ENCODE data around the gene LENG8. TPM values are rescaled to one million over a fixed set of nuclear protein-coding genes. Genes with fewer than 3 reads are reported as not detected.
A peak's percentile ranks its signal among the peaks of the same experiment; 100 is the strongest.

Gene LENG8
- 108 TPM in 2 replicates for total RNA-seq (2021; fragmentation: NEBNext Ultra II Directional; extraction: Animal tissue kit (Norgen Biotek cat#: 25700))
- polyA plus RNA-seq (2011; rRNA removed) = 62.2 and 113 TPM in 2 replicates
- polyA plus RNA-seq (2011; cell fraction: cytosol; rRNA removed) = 82.3 TPM
- polyA plus RNA-seq (2011; cell fraction: nucleus; rRNA removed) = 580 TPM
- 100 to 168 TPM (median 138 TPM) in 4 replicates for polyA plus RNA-seq (2012, experiment 1 of 2)
- polyA plus RNA-seq (2012, experiment 2 of 2) = 126 TPM
- polyA plus RNA-seq (2013, experiment 1 of 2) = 120 TPM
- 103 TPM for polyA plus RNA-seq (2013, experiment 2 of 2)
- 58.2 and 88.9 TPM in 2 replicates for polyA minus RNA-seq (2011; rRNA and poly(A)+ RNA removed)
- polyA minus RNA-seq (2011; cell fraction: cytosol; rRNA and poly(A)+ RNA removed) = 42.4 TPM
- polyA minus RNA-seq (2011; cell fraction: nucleus; rRNA and poly(A)+ RNA removed) = 91.6 TPM
- long read RNA-seq, experiment 1, partial matches to known transcripts = 4 of 22 reads
- long read RNA-seq, experiment 1, other reads (novel, unspliced or antisense) = 18 of 22 reads
- long read RNA-seq, experiment 2 = 0 reads

- peaks cover 12 to 33% of the 10 kb centered on the region in 2 experiments for H4K20me1 ChIP-seq (replicated peaks in 1 of 2; ENCODE audit: control insufficient read depth in 1 of 2, insufficient read depth in 2 of 2, low read length in 2 of 2)
- peak within 1 kb of the TSS; percentile 89 for H3K27ac ChIP-seq (ENCODE audit: low read depth, low read length)
- peak within 1 kb of the TSS; percentile 85 to 89 (median 88) for H3K9ac ChIP-seq (replicated peaks in 1 of 4; ENCODE audit: extremely low read depth in 1 of 4, low read depth in 3 of 4, low read length in 3 of 4)
- peak within 1 kb of the TSS; percentile 93 for H3K56ac ChIP-seq (replicated peaks; ENCODE audit: insufficient read length, low read depth, low read length)
- peak within 1 kb of the TSS; percentile 61 to 90 (median 84) for H3K4me3 ChIP-seq (ENCODE audit: extremely low read depth in 1 of 4, insufficient read depth in 2 of 4, low read depth in 3 of 4, low read length in 4 of 4)
- no peak within 1 kb of the TSS; the same call in 1 of the 2 replicates for H2BK15ac ChIP-seq (ENCODE audit: low read length)
- H3K27me3 ChIP-seq (replicated peaks in 1 of 4; ENCODE audit: control insufficient read depth in 3 of 4, extremely low read depth in 1 of 4, insufficient read depth in 3 of 4, low read length in 3 of 4) = no peaks in the 10 kb centered on the region
- H4K8ac ChIP-seq (ENCODE audit: extremely low read depth, insufficient read depth, low read length) = peak within 1 kb of the TSS; percentile 97; the same call in 1 of the 2 replicates
- H2BK5ac ChIP-seq (ENCODE audit: low read depth, low read length) = peak within 1 kb of the TSS; percentile 86
- H3K36me3 ChIP-seq (ENCODE audit: control insufficient read depth in 2 of 4, insufficient read depth in 4 of 4, low read length in 3 of 4) = peaks cover 23 to 37% (median 28%) of the 10 kb centered on the region in 4 experiments
- peak within 1 kb of the TSS; percentile 98 for H4K91ac ChIP-seq (replicated peaks; ENCODE audit: insufficient read length, low read length)
- CTCF ChIA-PET (ENCODE audit: partially characterized antibody) = interaction anchor here (0.7 to 2.5 kb wide), 8 partner anchors 11 to 712 kb away, joined by 3 to 25 read pairs (median 6); partner anchors contain the start of gene TTYH1
- peak within 1 kb of the TSS; percentile 94 for H4K5ac ChIP-seq (ENCODE audit: insufficient read length, low read depth, low read length)
- peak within 1 kb of the TSS; percentile 43 for H2BK120ac ChIP-seq (replicated peaks; ENCODE audit: low read depth, low read length)
- H3K4ac ChIP-seq (replicated peaks; ENCODE audit: insufficient read length, low read depth, low read length) = peak within 1 kb of the TSS; percentile 78
- H2BK20ac ChIP-seq (ENCODE audit: low read length) = no peak within 1 kb of the TSS
- H2AK5ac ChIP-seq (ENCODE audit: low read depth, low read length) = no peak within 1 kb of the TSS
- no peak for FAIRE-seq
- no peaks in the 10 kb centered on the region for H3K9me3 ChIP-seq (ENCODE audit: insufficient read depth in 2 of 2, low read depth in 1 of 2, low read length in 1 of 2)
- POLR2A ChIA-PET (ENCODE audit: partially characterized antibody) = interaction anchor here (0.6 to 10.3 kb wide), 14 partner anchors 9 to 1222 kb away, joined by 3 to 129 read pairs (median 5); partner anchors contain the start of gene LENG9
- peaks cover 0 to 2% (median under 1%) of the 10 kb centered on the region in 4 experiments; a peak in 5 of 7 replicates for H3K4me1 ChIP-seq (replicated peaks in 1 of 4; ENCODE audit: control insufficient read depth in 3 of 4, insufficient read depth in 4 of 4, low read length in 3 of 4)
- 0 out of 2 replicates have a peak within 1 kb of the TSS, but pooled peaks have one; percentile 4 for H2BK12ac ChIP-seq (ENCODE audit: low read depth, low read length)
- H3K23me2 ChIP-seq (ENCODE audit: low read depth, low read length) = peaks cover 6% of the 10 kb centered on the region; the same call in 1 of the 2 replicates
- H2AFZ ChIP-seq (ENCODE audit: low read length) = peak within 1 kb of the TSS; percentile 59; the same call in 1 of the 2 replicates
- WGBS, 2 experiments (ENCODE audit: extremely low coverage in 1 of 2, insufficient coverage in 1 of 2, insufficient read length in 1 of 2, insufficient replicate concordance in 2 of 2, low coverage in 1 of 2, low lambda C conversion rate in 2 of 2, missing lambda C conversion rate in 1 of 2) = 2% methylated on average over 67 of the region's 96 CpGs; no CpG with 5 or more reads in 1 of the 2 experiments
- H3K23ac ChIP-seq (ENCODE audit: insufficient read length) = no peak within 1 kb of the TSS
- peaks cover 17% of the 10 kb centered on the region for H3K79me1 ChIP-seq (ENCODE audit: low read depth, low read length)
- DNase-seq (ENCODE audit: low read depth in 1 of 2, low spot score in 2 of 2) = peak in 1 of 2 experiments; percentile 92
- H3K4me2 ChIP-seq (ENCODE audit: insufficient read depth in 1 of 2, low read depth in 2 of 2, low read length in 2 of 2) = peak within 1 kb of the TSS; percentile 95 to 99
- H3K18ac ChIP-seq (ENCODE audit: extremely low read depth, low read length) = peak within 1 kb of the TSS; percentile 96; the same call in 1 of the 2 replicates
- no peak within 1 kb of the TSS for H3K14ac ChIP-seq (ENCODE audit: insufficient read length)
- peaks cover 16 to 56% of the 10 kb centered on the region in 2 experiments for H3K79me2 ChIP-seq (ENCODE audit: control insufficient read depth in 1 of 2, insufficient read depth in 2 of 2, low read length in 2 of 2)
- TF ChIP-seq NRF1 (IDR thresholded peaks at IDR 0.05; ENCODE audit: low read depth, low read length) (peak; percentile 74), SIRT6 (IDR thresholded peaks at IDR 0.05; ENCODE audit: low read length) (no peak), RNF2 (IDR thresholded peaks at IDR 0.05; ENCODE audit: borderline replicate concordance, low read depth, low read length, missing control alignments, poor library complexity, severe bottlenecking) (no peak), TCF12 (IDR thresholded peaks at IDR 0.05; ENCODE audit: low read depth, low read length) (no peak), TAF7 (optimal IDR thresholded peaks at IDR 0.05; ENCODE audit: borderline replicate concordance, low read depth, low read length) (no peak), KDM5A (IDR thresholded peaks at IDR 0.05; ENCODE audit: low read length) (no peak), RAD21 (IDR thresholded peaks at IDR 0.05 in 1 of 2, conservative IDR thresholded peaks at IDR 0.05 in 1 of 2; ENCODE audit: low read depth in 2 of 2, low read length in 2 of 2) (no peak)
Observed at GRCh38 chr19:54448774-54449700, at the start of gene LENG8. Gene LENG8 (plus strand): TSS chr19:54449199. CDS start chr19:54451345, 2,146 bp downstream.

Data from H1 (cell line).